ENCODE results near the gene CPSF2. TPM values are rescaled to one million over a fixed set of nuclear protein-coding genes. Genes with fewer than 3 reads are reported as not detected.

Gene CPSF2
- total RNA-seq, 1 donor from 2014 or later: 80.2 TPM

GRCh38 chr14:92134456-92134855, 12.7 kb downstream of the CPSF2 start:
- TF ChIP-seq CTCF (IDR thresholded peaks at IDR 0.05): no peak
- H3K27me3 Mint-ChIP-seq (ENCODE audit: unreplicated experiment): no peaks in the 10 kb centered on the region
- peaks cover 39% of the 10 kb centered on the region for H3K36me3 Mint-ChIP-seq (ENCODE audit: unreplicated experiment)
- H3K27ac Mint-ChIP-seq (ENCODE audit: unreplicated experiment): no peak overlapping the region
- H3K4me3 Mint-ChIP-seq (ENCODE audit: unreplicated experiment): no peak overlapping the region
- no peaks in the 10 kb centered on the region for H3K9me3 Mint-ChIP-seq (ENCODE audit: unreplicated experiment)
- H3K4me1 Mint-ChIP-seq (ENCODE audit: unreplicated experiment): no peaks in the 10 kb centered on the region
- DNase-seq (ENCODE audit: extremely low spot score, unreplicated experiment): no peak

GRCh38 chr14:92135269-92135668, 13.5 kb downstream of the CPSF2 start:
- peak; percentile 70 for TF ChIP-seq CTCF (IDR thresholded peaks at IDR 0.05)
- H3K4me3 Mint-ChIP-seq (ENCODE audit: unreplicated experiment): no peak overlapping the region
- DNase-seq (ENCODE audit: extremely low spot score, unreplicated experiment): no peak
- no peak overlapping the region for H3K27ac Mint-ChIP-seq (ENCODE audit: unreplicated experiment)
- H3K27me3 Mint-ChIP-seq (ENCODE audit: unreplicated experiment): no peaks in the 10 kb centered on the region
- no peaks in the 10 kb centered on the region for H3K4me1 Mint-ChIP-seq (ENCODE audit: unreplicated experiment)
- peaks cover 36% of the 10 kb centered on the region for H3K36me3 Mint-ChIP-seq (ENCODE audit: unreplicated experiment)
- H3K9me3 Mint-ChIP-seq (ENCODE audit: unreplicated experiment): no peaks in the 10 kb centered on the region

- TF ChIP-seq CTCF (IDR thresholded peaks at IDR 0.05): no peak
- H3K4me1 Mint-ChIP-seq (ENCODE audit: unreplicated experiment): no peaks in the 10 kb centered on the region
- no peak overlapping the region for H3K27ac Mint-ChIP-seq (ENCODE audit: unreplicated experiment)
- H3K9me3 Mint-ChIP-seq (ENCODE audit: unreplicated experiment): no peaks in the 10 kb centered on the region
- H3K36me3 Mint-ChIP-seq (ENCODE audit: unreplicated experiment): peaks cover 54% of the 10 kb centered on the region
- DNase-seq (ENCODE audit: extremely low spot score, unreplicated experiment): no peak
- H3K27me3 Mint-ChIP-seq (ENCODE audit: unreplicated experiment): no peaks in the 10 kb centered on the region
- no peak overlapping the region for H3K4me3 Mint-ChIP-seq (ENCODE audit: unreplicated experiment)
Measured at GRCh38 chr14:92143309-92143708, 21.5 kb downstream of the CPSF2 start.

GRCh38 chr14:92143962-92144361, 22.2 kb downstream of the CPSF2 start:
- TF ChIP-seq CTCF (IDR thresholded peaks at IDR 0.05): no peak
- DNase-seq (ENCODE audit: extremely low spot score, unreplicated experiment): no peak
- H3K36me3 Mint-ChIP-seq (ENCODE audit: unreplicated experiment): peaks cover 53% of the 10 kb centered on the region
- no peak overlapping the region for H3K27ac Mint-ChIP-seq (ENCODE audit: unreplicated experiment)
- no peak overlapping the region for H3K4me3 Mint-ChIP-seq (ENCODE audit: unreplicated experiment)
- H3K9me3 Mint-ChIP-seq (ENCODE audit: unreplicated experiment): no peaks in the 10 kb centered on the region
- no peaks in the 10 kb centered on the region for H3K27me3 Mint-ChIP-seq (ENCODE audit: unreplicated experiment)
- no peaks in the 10 kb centered on the region for H3K4me1 Mint-ChIP-seq (ENCODE audit: unreplicated experiment)

- Mint-ChIP-seq H3K9me3 (ENCODE audit: unreplicated experiment) (no peaks in the 10 kb centered on the region), H3K4me1 (ENCODE audit: unreplicated experiment) (no peaks in the 10 kb centered on the region), H3K27me3 (ENCODE audit: unreplicated experiment) (no peaks in the 10 kb centered on the region), H3K4me3 (ENCODE audit: unreplicated experiment) (no peak overlapping the region), H3K27ac (ENCODE audit: unreplicated experiment) (no peak overlapping the region), H3K36me3 (ENCODE audit: unreplicated experiment) (peaks cover 57% of the 10 kb centered on the region)
- DNase-seq (ENCODE audit: extremely low spot score, unreplicated experiment): no peak
- TF ChIP-seq CTCF (IDR thresholded peaks at IDR 0.05): no peak
Measured at GRCh38 chr14:92144708-92145107, 22.9 kb downstream of the CPSF2 start.

Measured in osteocyte (in vitro differentiated cells).